Loucy (cell line): ENCODE results near the gene DDR2.

Experiments
- H2AFZ ChIP-seq: fragments of 200-600 bp; sonication (generic); 2 replicates; pipeline ENCODE4 v1.6.0; 2016; ENCODE audit warnings: antibody characterized with exemption, mild to moderate bottlenecking, low read length, moderate library complexity
- H3F3A ChIP-seq: fragments of 200-600 bp; 2 replicates; pipeline ENCODE4 v1.6.0; 2016; ENCODE audit warnings: antibody characterized with exemption, low read depth, mild to moderate bottlenecking
- H3K27me3 ChIP-seq: fragments of 200-600 bp; sonication (generic); 2 replicates; pipeline ENCODE4 v1.6.1; 2014; ENCODE audit warnings: low read length, mild to moderate bottlenecking; ENCODE audit not compliant: insufficient read depth, poor library complexity, severe bottlenecking
- H3K36me3 ChIP-seq: fragments of 200-600 bp; sonication (generic); 2 replicates; pipeline ENCODE4 v1.6.1; 2016; ENCODE audit warnings: low read length; ENCODE audit not compliant: insufficient read depth
- H3K4me1 ChIP-seq: fragments of 200-600 bp; sonication (generic); 2 replicates; pipeline ENCODE4 v1.5.1; 2014; ENCODE audit warnings: low read length, mild to moderate bottlenecking; ENCODE audit not compliant: insufficient read depth, poor library complexity, severe bottlenecking
- H3K4me2 ChIP-seq: fragments of 200-600 bp; sonication (generic); 2 replicates; pipeline ENCODE4 v1.6.0; 2014; ENCODE audit warnings: antibody characterized with exemption, low read length, low read depth, mild to moderate bottlenecking; ENCODE audit not compliant: poor library complexity, severe bottlenecking
- H3K4me3 ChIP-seq: fragments of 200-600 bp; sonication (generic); 2 replicates; pipeline ENCODE4 v1.5.1; 2014; ENCODE audit warnings: low read length, mild to moderate bottlenecking, mixed read lengths; ENCODE audit not compliant: poor library complexity, severe bottlenecking
- H3K79me2 ChIP-seq: fragments of 200-600 bp; sonication (generic); 2 replicates; pipeline ENCODE4 v1.6.1; 2014; ENCODE audit warnings: low read length; ENCODE audit not compliant: insufficient read depth
- H3K9ac ChIP-seq: fragments of 200-600 bp; sonication (generic); 2 replicates; pipeline ENCODE4 v1.6.0; 2014; ENCODE audit warnings: mild to moderate bottlenecking, low read depth, low read length, moderate library complexity; ENCODE audit not compliant: poor library complexity, severe bottlenecking
- H3K9me2 ChIP-seq: fragments of 200-600 bp; sonication (generic); replicated peaks from 2 replicates; pipeline ENCODE4 v1.6.1; 2016; ENCODE audit warnings: low read depth, low read length, mixed read lengths
- H3K9me3 ChIP-seq: fragments of 200-600 bp; sonication (generic); 2 replicates; pipeline ENCODE4 v1.6.1; 2014; ENCODE audit warnings: mild to moderate bottlenecking, antibody characterized with exemption, low read length, low read depth; ENCODE audit not compliant: insufficient read depth
- H4K20me1 ChIP-seq: fragments of 200-600 bp; sonication (generic); 2 replicates; pipeline ENCODE4 v1.6.0; 2014; ENCODE audit warnings: antibody characterized with exemption, low read length, mild to moderate bottlenecking; ENCODE audit not compliant: insufficient read depth, poor library complexity, severe bottlenecking
- CTCF ChIP-seq: fragments of 200-600 bp; sonication (generic); conservative IDR thresholded peaks from 2 replicates; pipeline ENCODE4 v1.5.1; 2014; ENCODE audit warnings: mild to moderate bottlenecking, antibody characterized with exemption, low read length
- EZH2phosphoT487 ChIP-seq: fragments of 200-600 bp; IDR thresholded peaks from 2 replicates; pipeline ENCODE4 v1.6.1; 2018; ENCODE audit warnings: antibody characterized with exemption, mild to moderate bottlenecking, moderate library complexity, borderline replicate concordance

DDR2 gene

GRCh38 chr1:162716123-162716522 is 83.9 kb downstream of the DDR2 start:
- no peaks in the 10 kb centered on the region for H3K79me2 ChIP-seq
- no peaks in the 10 kb centered on the region for H3K27me3 ChIP-seq
- H3K4me3 ChIP-seq: no peak overlapping the region
- H3K9me2 ChIP-seq: no peaks in the 10 kb centered on the region
- no peak overlapping the region for H3K4me2 ChIP-seq
- no peaks in the 10 kb centered on the region for H3K9me3 ChIP-seq
- H3F3A ChIP-seq: no peaks in the 10 kb centered on the region
- no peak overlapping the region for H2AFZ ChIP-seq
- H3K9ac ChIP-seq: no peak overlapping the region
- no peaks in the 10 kb centered on the region for H3K4me1 ChIP-seq
- no peaks in the 10 kb centered on the region for H4K20me1 ChIP-seq
- no peaks in the 10 kb centered on the region for H3K36me3 ChIP-seq
- no peak for TF ChIP-seq EZH2phosphoT487
- no peak for TF ChIP-seq CTCF

DNA sequence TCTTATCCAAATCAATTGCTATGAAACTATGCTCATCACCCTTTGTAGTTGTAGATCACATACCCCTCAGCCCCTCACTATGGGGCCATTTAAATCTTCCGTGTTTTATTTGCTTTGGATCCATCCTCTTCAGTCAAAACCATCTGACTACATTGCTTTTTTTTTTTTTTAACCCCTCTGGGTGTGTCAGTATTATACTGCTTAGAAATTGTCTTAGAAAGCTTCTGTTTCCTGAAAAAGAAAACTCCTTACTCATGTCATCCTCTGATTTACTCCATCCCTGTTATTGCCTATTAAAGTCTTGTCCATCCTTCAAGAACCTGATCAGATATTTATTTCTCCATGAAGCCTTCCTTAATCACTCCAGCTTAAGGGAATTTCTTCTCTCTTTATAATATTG is 84.3 kb downstream of the DDR2 start:
- Histone ChIP-seq H3K27me3 (no peaks in the 10 kb centered on the region), H3K9ac (no peak overlapping the region), H3K4me3 (no peak overlapping the region), H3F3A (no peaks in the 10 kb centered on the region), H3K36me3 (no peaks in the 10 kb centered on the region), H3K9me2 (no peaks in the 10 kb centered on the region), H3K79me2 (no peaks in the 10 kb centered on the region), H4K20me1 (no peaks in the 10 kb centered on the region), H2AFZ (no peak overlapping the region), H3K9me3 (no peaks in the 10 kb centered on the region), H3K4me2 (no peak overlapping the region), H3K4me1 (no peaks in the 10 kb centered on the region)
- TF ChIP-seq EZH2phosphoT487 (no peak), CTCF (no peak)

- Histone ChIP-seq H3K9ac (no peak overlapping the region), H3K4me1 (no peaks in the 10 kb centered on the region), H3F3A (no peaks in the 10 kb centered on the region), H3K4me2 (no peak overlapping the region), H3K79me2 (no peaks in the 10 kb centered on the region), H3K4me3 (no peak overlapping the region), H3K9me2 (no peaks in the 10 kb centered on the region), H3K36me3 (no peaks in the 10 kb centered on the region), H3K27me3 (no peaks in the 10 kb centered on the region), H4K20me1 (no peaks in the 10 kb centered on the region), H2AFZ (no peak overlapping the region), H3K9me3 (no peaks in the 10 kb centered on the region)
- no peak for TF ChIP-seq EZH2phosphoT487
- no peak for TF ChIP-seq CTCF
Measured at GRCh38 chr1:162717548-162718184, 85.4 kb downstream of the DDR2 start.
